SH-SY5Y (cell line): Measurements from ENCODE around the gene TMX1.

Experiments
- GATA2 ChIP-seq: IDR thresholded peaks from 2 replicates; pipeline ENCODE4 v1.6.1; 2011; ENCODE audit warnings: mild to moderate bottlenecking, low read depth, low read length
- GATA3 ChIP-seq: IDR thresholded peaks from 2 replicates; pipeline ENCODE4 v1.6.1; 2011; ENCODE audit warnings: low read depth, mild to moderate bottlenecking, low read length, moderate library complexity

DNA sequence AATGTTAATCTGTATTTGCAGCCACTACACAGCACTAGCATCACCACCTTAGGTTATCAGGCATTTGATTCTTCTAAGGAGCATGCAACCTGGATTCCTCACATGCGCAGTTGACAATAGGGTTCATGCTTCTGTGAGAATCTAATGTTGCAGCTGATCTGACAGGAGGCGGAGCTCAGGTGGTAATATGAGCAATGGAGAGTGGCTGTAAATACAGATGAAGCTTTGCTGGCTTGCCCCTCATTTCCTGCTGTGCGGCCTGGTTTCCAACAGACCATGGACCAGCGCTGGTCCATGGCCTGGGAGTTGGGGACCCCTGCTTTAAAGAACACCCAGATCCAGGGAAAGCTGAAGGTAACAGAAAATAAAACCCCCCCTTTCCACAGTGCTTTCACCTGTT lies 51.0 kb downstream of the TMX1 start:
- TF ChIP-seq GATA2: no peak
- no peak for TF ChIP-seq GATA3
